Right lobe of liver (tissue), 6 donors: ENCODE results near the gene HOXB6. TPM values are rescaled to one million over a fixed set of nuclear protein-coding genes. Genes with fewer than 3 reads are reported as not detected.

ENCODE experiments used
- ATAC-seq, 4 donors: fragments of 200-7000 bp; cut with Tn5 transposase; one replicate each; pipeline ENCODE4 v1.9.1; 2020; ENCODE audit warnings: mild to moderate bottlenecking in 4 of 4, moderate library complexity in 4 of 4
- DNase-seq, 3 donors: peaks; one replicate each; pipeline ENCODE4 v3.0.0-alpha.2; 2020
- H3K27ac ChIP-seq, 3 donors: fragments of 200-600 bp; one replicate each; pipeline ENCODE4 v1.8.0; 2022
- H3K27me3 ChIP-seq, 2 donors: fragments of 200-600 bp; one replicate each; pipeline ENCODE4 v1.8.0; 2022
- H3K36me3 ChIP-seq, 4 donors: fragments of 200-600 bp; sonication (generic) in 1 of 4; one replicate each; pipeline versions ENCODE4 v1.5.1 to v1.8.0; 2017 to 2022; ENCODE audit warnings: control low read depth in 1 of 4
- H3K4me1 ChIP-seq, 4 donors: fragments of 200-600 bp; sonication (generic) in 1 of 4; one replicate each; pipeline versions ENCODE4 v1.5.1 to v1.8.0; 2017 to 2022; ENCODE audit warnings: control low read depth in 1 of 4
- H3K4me3 ChIP-seq, 3 donors: fragments of 200-600 bp; one replicate each; pipeline ENCODE4 v1.8.0; 2022
- H3K9me3 ChIP-seq, 4 donors: fragments of 200-600 bp; sonication (generic) in 1 of 4; one replicate each; pipeline versions ENCODE4 v1.5.1 to v1.8.0; 2017 to 2022; ENCODE audit warnings: control low read depth in 1 of 4
- CTCF ChIP-seq, 4 donors: fragments of 200-600 bp in 3 of 4; fragments of 450-650 bp in 1 of 4; IDR thresholded peaks; one replicate each; pipeline versions ENCODE4 v1.5.1 to v1.8.0; 2016 to 2022; ENCODE audit warnings: antibody characterized with exemption in 4 of 4, mild to moderate bottlenecking in 2 of 4
- POLR2A ChIP-seq: fragments of 450-650 bp; IDR thresholded peaks from one replicate; pipeline ENCODE4 v1.6.1; 2017; ENCODE audit warnings: antibody characterized with exemption, mild to moderate bottlenecking
- WGBS: methylation state at CpG from one replicate; pipeline ENCODE4 v1.1.6; 2018; ENCODE audit warnings: low coverage, low lambda C conversion rate; ENCODE audit not compliant: insufficient coverage; ENCODE audit errors: missing lambda C conversion rate; 5-methylcytosine and 5-hydroxymethylcytosine counted together
- intact Hi-C, 2 donors: fragments of 100-400 bp; cut with DNase I; formaldehyde crosslinking; loops; one replicate each; pipeline versions ENCODE4 v1.11.2 to v1.14.1; 2022
- total RNA-seq, 6 experiments: library from RNA; depleted of rRNA in 2 of 6; stranded (reverse); fragments of >200 nt in 2 of 6; fragmentation: NEBNext Ultra II Directional in 3 of 6; extraction: Animal tissue kit (Norgen Biotek cat#: 25700) in 3 of 6; gene quantifications; one replicate each; pipeline versions ENCODE4 v1.1.0 to v1.2.4, GENCODE V29; 2016 to 2023
- donor health status: DM: no; HTN: yes; CAD: no.
- donor health status: DM: no; HTN: no; CAD: no.
- donor health status: DM: no; HTN: no; CAD: no.
- donor health status: DM: no; HTN: yes; CAD: no.
- donor health status: DM: no; HTN: yes; CAD: no.

The HOXB6 gene
- total RNA-seq, 6 experiments from 2014 or later: 0.18 to 0.83 (median 0.56) TPM

GRCh38 chr17:48562934-48563333, 41.9 kb downstream of the HOXB6 start:
- no peaks in the 10 kb centered on the region for H3K36me3 ChIP-seq
- peaks cover 0 to 9% of the 10 kb centered on the region in 2 donors for H3K27me3 ChIP-seq
- H3K4me1 ChIP-seq: no peaks in the 10 kb centered on the region
- intact Hi-C loops: no loop called here
- ATAC-seq (no peak), DNase-seq (no peak)
- TF ChIP-seq CTCF (IDR thresholded peaks at IDR 0.05) (no peak), POLR2A (no peak)
- no peak overlapping the region for H3K27ac ChIP-seq
- H3K9me3 ChIP-seq: no peaks in the 10 kb centered on the region
- 34% methylated on average over 5 of the region's 5 CpGs for WGBS
- H3K4me3 ChIP-seq: no peak overlapping the region

DNA sequence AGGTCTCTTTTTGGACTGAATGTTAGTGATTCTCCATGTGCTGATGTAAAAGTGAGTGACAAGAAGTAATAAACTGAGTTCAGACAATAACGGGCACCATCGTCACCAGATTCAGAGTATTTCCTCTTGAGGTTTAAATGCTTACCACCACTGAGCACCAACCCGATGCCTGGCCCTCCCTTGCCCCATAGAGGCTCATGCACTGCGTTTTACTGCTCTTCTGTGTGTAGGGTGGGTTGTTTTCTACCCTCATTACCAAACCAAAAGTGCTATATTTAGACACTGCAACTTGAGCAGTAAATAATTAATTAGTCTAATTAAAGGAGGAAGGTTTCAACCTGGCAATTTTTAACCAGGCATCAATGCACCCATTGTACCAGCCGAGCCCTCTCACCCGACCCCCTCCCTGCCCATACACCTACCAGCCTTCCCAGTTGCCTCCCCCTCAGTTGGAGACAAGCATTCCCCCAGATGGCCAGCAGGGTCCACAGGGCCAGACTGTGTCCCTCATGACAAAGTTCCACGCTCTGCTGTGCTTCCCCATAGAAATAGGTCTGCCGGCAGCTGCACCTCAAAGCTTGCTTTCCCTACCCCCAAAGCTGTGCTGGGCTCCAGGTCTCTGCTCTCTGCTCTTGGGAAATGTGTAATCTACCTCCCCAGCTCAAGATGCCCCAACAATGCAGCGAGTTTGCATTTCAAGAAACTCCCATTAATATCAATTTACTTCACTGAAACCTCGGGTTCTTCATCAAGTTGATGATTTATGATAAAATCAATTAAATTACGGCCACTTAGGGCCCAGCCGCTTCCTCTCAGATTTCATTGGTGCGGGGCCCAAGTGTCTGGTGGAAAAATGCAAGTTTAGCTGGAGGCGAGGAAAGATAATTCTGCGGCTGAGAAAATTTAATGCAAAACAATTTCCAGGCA, 42.6 kb downstream of the HOXB6 start:
- H3K4me1 ChIP-seq: no peaks in the 10 kb centered on the region
- no peaks in the 10 kb centered on the region for H3K36me3 ChIP-seq
- intact Hi-C loops: no loop called here
- no peaks in the 10 kb centered on the region for H3K9me3 ChIP-seq
- no peak for DNase-seq
- no peak for ATAC-seq
- TF ChIP-seq CTCF (IDR thresholded peaks at IDR 0.05) (no peak), POLR2A (no peak)
- 21% methylated on average over 15 of the region's 15 CpGs for WGBS
- no peak overlapping the region for H3K27ac ChIP-seq
- no peak overlapping the region for H3K4me3 ChIP-seq
- H3K27me3 ChIP-seq: peaks cover 0 to 9% of the 10 kb centered on the region in 2 donors

- H3K4me3 ChIP-seq: no peak overlapping the region
- H3K9me3 ChIP-seq: no peaks in the 10 kb centered on the region
- H3K27me3 ChIP-seq: peaks cover 0 to 9% of the 10 kb centered on the region in 2 donors
- intact Hi-C loops: no loop called here
- TF ChIP-seq POLR2A: no peak
- no peak for TF ChIP-seq CTCF (IDR thresholded peaks at IDR 0.05)
- H3K36me3 ChIP-seq: no peaks in the 10 kb centered on the region
- DNase-seq (no peak), ATAC-seq (peak in 1 of 4 donors; percentile 8)
- WGBS: 27% methylated on average over 6 of the region's 14 CpGs
- H3K27ac ChIP-seq: peak overlapping the region in 1 of 3 donors; percentile 1
- H3K4me1 ChIP-seq: no peaks in the 10 kb centered on the region
Measured at GRCh38 chr17:48559840-48560817, 44.7 kb downstream of the HOXB6 start.

DNA sequence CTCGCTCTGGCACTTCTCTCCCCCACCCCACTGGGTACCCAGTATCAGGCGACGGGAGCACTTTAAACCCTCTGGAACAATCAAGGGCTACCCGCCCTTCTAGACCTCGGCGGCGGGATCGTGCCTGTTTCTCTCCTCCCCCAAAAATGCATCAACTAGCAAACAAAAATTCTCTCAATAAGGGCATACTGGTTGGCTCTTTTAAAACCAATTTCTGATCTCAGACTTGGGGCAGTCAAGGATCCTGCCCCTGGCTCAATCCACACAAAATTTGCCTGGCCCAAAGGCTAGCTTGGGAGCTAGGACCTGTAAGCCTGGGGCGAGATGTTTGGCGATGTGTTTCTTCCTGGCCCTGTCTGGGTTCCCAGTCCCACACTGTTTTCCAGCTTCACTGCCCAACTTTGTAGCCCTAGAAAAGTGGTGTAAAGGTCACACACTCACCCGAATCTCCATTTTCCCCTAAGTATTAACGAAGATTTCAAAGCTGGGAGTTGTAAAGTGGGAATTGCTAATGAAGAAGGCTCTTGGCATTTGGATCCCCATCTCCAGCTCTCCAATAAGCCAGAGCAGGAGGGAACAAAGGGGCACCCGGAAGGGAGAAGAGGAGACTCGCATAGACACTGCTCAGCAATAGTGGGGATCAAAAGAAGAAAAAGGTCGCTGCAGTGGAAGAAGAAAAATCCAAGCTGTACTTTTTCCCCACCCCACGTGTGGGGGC, 45.5 kb downstream of the HOXB6 start:
- H3K9me3 ChIP-seq: no peaks in the 10 kb centered on the region
- intact Hi-C loops: no loop called here
- H3K4me1 ChIP-seq: no peaks in the 10 kb centered on the region
- peaks cover 0 to 9% of the 10 kb centered on the region in 2 donors for H3K27me3 ChIP-seq
- DNase-seq (no peak), ATAC-seq (no peak)
- H3K27ac ChIP-seq: peak overlapping the region in 1 of 3 donors; percentile 1
- H3K36me3 ChIP-seq: no peaks in the 10 kb centered on the region
- WGBS: 25% methylated on average over 16 of the region's 16 CpGs
- H3K4me3 ChIP-seq: no peak overlapping the region
- no peak for TF ChIP-seq POLR2A
